Osteocyte (in vitro differentiated cells): ENCODE measurements around the gene FAM169A. TPM values are rescaled to one million over a fixed set of nuclear protein-coding genes. Genes with fewer than 3 reads are reported as not detected.

ENCODE experiments used
- DNase-seq: peaks from one replicate; pipeline ENCODE4 v3.0.0; 2021; ENCODE audit warnings: mixed read lengths; ENCODE audit not compliant: unreplicated experiment; ENCODE audit errors: extremely low spot score
- H3K27ac Mint-ChIP-seq: one replicate; pipeline ENCODE4 v1.8.0; 2021; ENCODE audit warnings: mild to moderate bottlenecking, mixed read lengths; ENCODE audit not compliant: unreplicated experiment
- H3K27me3 Mint-ChIP-seq: one replicate; pipeline ENCODE4 v1.8.0; 2021; ENCODE audit warnings: mixed read lengths; ENCODE audit not compliant: unreplicated experiment
- H3K36me3 Mint-ChIP-seq: one replicate; pipeline ENCODE4 v1.8.0; 2021; ENCODE audit warnings: mixed read lengths; ENCODE audit not compliant: unreplicated experiment
- H3K4me1 Mint-ChIP-seq: one replicate; pipeline ENCODE4 v1.8.0; 2021; ENCODE audit warnings: mixed read lengths; ENCODE audit not compliant: unreplicated experiment
- H3K4me3 Mint-ChIP-seq: one replicate; pipeline ENCODE4 v1.8.0; 2021; ENCODE audit warnings: mild to moderate bottlenecking, moderate library complexity, mixed read lengths; ENCODE audit not compliant: unreplicated experiment
- H3K9me3 Mint-ChIP-seq: one replicate; pipeline ENCODE4 v1.8.0; 2021; ENCODE audit warnings: mixed read lengths; ENCODE audit not compliant: unreplicated experiment
- CTCF ChIP-seq: fragments of 200-600 bp; sonication (generic); IDR thresholded peaks from 2 replicates; pipeline ENCODE4 v1.5.0; 2021; ENCODE audit warnings: antibody characterized with exemption, mild to moderate bottlenecking, moderate library complexity
- total RNA-seq: library from RNA; stranded (reverse); gene quantifications from 2 replicates; pipeline ENCODE4 v1.2.1, GENCODE V29; 2021

Gene FAM169A
- total RNA-seq, 1 donor from 2014 or later, result 3.6 TPM

DNA sequence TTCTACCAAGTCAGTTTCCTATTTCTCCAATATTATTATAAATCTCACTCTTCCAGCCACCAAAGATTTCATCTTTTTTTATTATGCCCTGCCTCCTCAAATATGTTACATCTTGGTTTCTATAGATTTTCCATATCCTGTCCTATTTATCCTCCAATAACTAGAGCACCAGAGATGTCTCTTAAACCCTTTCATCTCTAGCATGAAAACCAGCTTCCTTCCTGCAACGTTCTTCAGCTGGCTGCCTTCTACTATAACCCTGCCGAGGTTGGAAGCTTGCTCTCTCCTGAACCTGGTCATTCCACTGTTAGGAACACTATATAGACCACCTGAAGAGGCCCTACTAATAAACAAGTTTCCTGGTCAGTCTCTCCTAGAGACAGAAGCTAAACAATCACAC lies 27.9 kb downstream of the FAM169A start:
- Mint-ChIP-seq H3K36me3 (no peaks in the 10 kb centered on the region), H3K27ac (no peak overlapping the region), H3K4me3 (no peak overlapping the region), H3K27me3 (no peaks in the 10 kb centered on the region), H3K4me1 (no peaks in the 10 kb centered on the region), H3K9me3 (no peaks in the 10 kb centered on the region)
- no peak for TF ChIP-seq CTCF
- no peak for DNase-seq

DNA sequence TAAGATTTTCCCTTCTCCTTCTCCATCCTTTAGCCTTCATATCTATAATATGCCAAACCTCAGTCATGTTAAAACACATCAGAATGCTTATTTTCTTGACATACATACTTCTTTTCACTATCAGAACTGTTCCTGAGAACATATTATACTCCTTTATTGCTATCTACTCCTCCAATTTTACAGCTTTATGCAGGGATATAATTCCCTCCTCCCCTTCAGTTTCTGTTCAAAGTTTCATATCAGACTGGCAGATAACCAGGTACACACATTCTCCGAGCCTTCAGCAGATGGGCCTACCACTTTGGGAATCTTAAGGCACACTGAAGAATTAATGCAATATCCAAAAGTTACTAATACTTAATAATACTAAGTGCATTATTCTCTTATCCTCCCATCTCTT lies 29.1 kb downstream of the FAM169A start:
- no peaks in the 10 kb centered on the region for H3K4me1 Mint-ChIP-seq
- H3K9me3 Mint-ChIP-seq, result no peaks in the 10 kb centered on the region
- H3K27ac Mint-ChIP-seq, result no peak overlapping the region
- H3K27me3 Mint-ChIP-seq, result no peaks in the 10 kb centered on the region
- no peak for DNase-seq
- H3K36me3 Mint-ChIP-seq, result no peaks in the 10 kb centered on the region
- H3K4me3 Mint-ChIP-seq, result no peak overlapping the region
- no peak for TF ChIP-seq CTCF

- Mint-ChIP-seq H3K27ac (no peak overlapping the region), H3K36me3 (no peaks in the 10 kb centered on the region), H3K9me3 (no peaks in the 10 kb centered on the region), H3K27me3 (no peaks in the 10 kb centered on the region), H3K4me3 (no peak overlapping the region), H3K4me1 (no peaks in the 10 kb centered on the region)
- no peak for TF ChIP-seq CTCF
- DNase-seq, result no peak
Observed at GRCh38 chr5:74833537-74834266, 32.5 kb downstream of the FAM169A start.

GRCh38 chr5:74829413-74829812 lies 36.8 kb downstream of the FAM169A start:
- TF ChIP-seq CTCF, result no peak
- no peak for DNase-seq
- Mint-ChIP-seq H3K27ac (no peak overlapping the region), H3K9me3 (no peaks in the 10 kb centered on the region), H3K27me3 (no peaks in the 10 kb centered on the region), H3K36me3 (no peaks in the 10 kb centered on the region), H3K4me1 (no peaks in the 10 kb centered on the region), H3K4me3 (no peak overlapping the region)

DNA sequence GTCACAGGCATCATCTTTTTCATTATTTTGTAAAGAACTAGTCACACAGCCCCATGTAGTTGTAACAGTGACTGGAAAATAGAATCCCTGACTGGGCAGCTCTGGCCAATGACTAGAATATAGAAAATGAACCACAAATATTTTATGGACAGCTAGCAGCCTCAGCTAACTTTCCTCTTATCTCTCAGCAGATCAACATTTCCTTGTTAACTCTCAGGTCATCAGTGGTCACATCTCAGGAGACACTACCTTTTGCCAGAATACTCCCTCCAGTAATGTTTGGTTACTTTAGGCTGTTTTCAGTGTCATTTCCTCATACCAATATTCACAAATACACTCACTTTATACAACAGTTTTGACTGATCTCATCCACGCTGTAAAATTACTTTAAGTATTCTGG lies 43.9 kb downstream of the FAM169A start:
- no peaks in the 10 kb centered on the region for H3K4me1 Mint-ChIP-seq
- TF ChIP-seq CTCF, result no peak
- H3K4me3 Mint-ChIP-seq, result no peak overlapping the region
- H3K27me3 Mint-ChIP-seq, result no peaks in the 10 kb centered on the region
- H3K27ac Mint-ChIP-seq, result no peak overlapping the region
- DNase-seq, result no peak
- H3K9me3 Mint-ChIP-seq, result no peaks in the 10 kb centered on the region
- peaks cover 4% of the 10 kb centered on the region for H3K36me3 Mint-ChIP-seq
